ENCODE data around the gene SRR. TPM values are rescaled to one million over a fixed set of nuclear protein-coding genes. Genes with fewer than 3 reads are reported as not detected.

The SRR gene
- total and polyA plus RNA-seq, 8 donors, result 1.2 to 44.0 (median 9.8) TPM

DNA sequence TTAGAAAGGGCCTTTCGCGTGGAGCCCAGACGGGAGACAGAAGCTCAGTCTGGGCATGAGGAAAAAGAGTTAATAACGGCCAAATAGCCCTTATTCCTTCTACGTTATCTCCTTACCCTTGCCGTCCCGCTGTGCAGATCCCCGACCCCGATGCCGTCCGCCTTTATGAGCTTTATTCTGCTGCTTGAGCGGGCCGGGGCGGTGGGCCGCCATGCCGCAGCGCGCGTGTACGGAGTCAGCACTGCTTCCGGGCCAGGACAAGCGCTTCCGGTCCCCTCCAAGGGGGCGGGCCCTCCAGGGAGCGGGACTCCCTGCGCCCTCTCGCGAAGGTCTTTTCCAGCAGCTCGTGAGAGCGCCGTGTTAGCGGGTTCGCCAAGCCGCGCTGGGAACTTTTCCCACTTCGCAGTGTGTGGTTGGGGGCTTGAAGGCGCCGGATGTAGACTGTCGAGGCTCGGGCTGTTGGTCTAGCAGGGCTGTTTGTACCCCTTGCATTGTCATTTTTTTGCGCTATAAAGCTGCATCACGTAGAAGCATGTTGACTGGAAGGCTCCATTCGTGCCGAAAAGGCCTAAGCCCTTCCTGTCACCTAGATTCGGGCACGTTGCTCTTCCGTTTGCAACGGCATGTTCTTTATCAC lies 32.6 kb downstream of the SRR start, which contains the start of gene TSR1:
Gene TSR1 (minus strand): TSS at position 243 of the 637 bp plus-strand sequence. CDS start 30 bp downstream, at position 213.
- H3K4me3 ChIP-seq, result peak within 1 kb of the TSS; percentile 82 to 99 (median 95)
- intact Hi-C loops (cut with DNase I; ENCODE audit: low total_unique reads), result no loop called here
- H3K27ac ChIP-seq, result peak within 1 kb of the TSS; percentile 90 to 96 (median 95)
- no peaks in the 10 kb centered on the region for H3K27me3 ChIP-seq
- H3K36me3 ChIP-seq, result peaks cover 29 to 48% (median 42%) of the 10 kb centered on the region in 4 donors
- DNase-seq, result peak; percentile 92 to 98
- no peaks in the 10 kb centered on the region for H3K9me3 ChIP-seq
- H3K4me1 ChIP-seq, result peaks cover 10 to 40% (median 36%) of the 10 kb centered on the region in 4 donors
- TF ChIP-seq EP300 (IDR thresholded peaks at IDR 0.05) (no peak), POLR2A (IDR thresholded peaks at IDR 0.05) (peak in 2 of 4 donors; percentile 56 to 67), POLR2AphosphoS5 (IDR thresholded peaks at IDR 0.05) (peak; percentile 76 to 94 (median 88))
- TF ChIP-seq, protein P1, sequence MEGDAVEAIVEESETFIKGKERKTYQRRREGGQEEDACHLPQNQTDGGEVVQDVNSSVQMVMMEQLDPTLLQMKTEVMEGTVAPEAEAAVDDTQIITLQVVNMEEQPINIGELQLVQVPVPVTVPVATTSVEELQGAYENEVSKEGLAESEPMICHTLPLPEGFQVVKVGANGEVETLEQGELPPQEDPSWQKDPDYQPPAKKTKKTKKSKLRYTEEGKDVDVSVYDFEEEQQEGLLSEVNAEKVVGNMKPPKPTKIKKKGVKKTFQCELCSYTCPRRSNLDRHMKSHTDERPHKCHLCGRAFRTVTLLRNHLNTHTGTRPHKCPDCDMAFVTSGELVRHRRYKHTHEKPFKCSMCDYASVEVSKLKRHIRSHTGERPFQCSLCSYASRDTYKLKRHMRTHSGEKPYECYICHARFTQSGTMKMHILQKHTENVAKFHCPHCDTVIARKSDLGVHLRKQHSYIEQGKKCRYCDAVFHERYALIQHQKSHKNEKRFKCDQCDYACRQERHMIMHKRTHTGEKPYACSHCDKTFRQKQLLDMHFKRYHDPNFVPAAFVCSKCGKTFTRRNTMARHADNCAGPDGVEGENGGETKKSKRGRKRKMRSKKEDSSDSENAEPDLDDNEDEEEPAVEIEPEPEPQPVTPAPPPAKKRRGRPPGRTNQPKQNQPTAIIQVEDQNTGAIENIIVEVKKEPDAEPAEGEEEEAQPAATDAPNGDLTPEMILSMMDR (IDR thresholded peaks at IDR 0.05), result peak in 2 of 7 experiments; percentile 8 to 9
- WGBS, 5 donors, result 0 to 1% (median 0%) methylated on average over 25 to 48 of the region's 48 CpGs

DNA sequence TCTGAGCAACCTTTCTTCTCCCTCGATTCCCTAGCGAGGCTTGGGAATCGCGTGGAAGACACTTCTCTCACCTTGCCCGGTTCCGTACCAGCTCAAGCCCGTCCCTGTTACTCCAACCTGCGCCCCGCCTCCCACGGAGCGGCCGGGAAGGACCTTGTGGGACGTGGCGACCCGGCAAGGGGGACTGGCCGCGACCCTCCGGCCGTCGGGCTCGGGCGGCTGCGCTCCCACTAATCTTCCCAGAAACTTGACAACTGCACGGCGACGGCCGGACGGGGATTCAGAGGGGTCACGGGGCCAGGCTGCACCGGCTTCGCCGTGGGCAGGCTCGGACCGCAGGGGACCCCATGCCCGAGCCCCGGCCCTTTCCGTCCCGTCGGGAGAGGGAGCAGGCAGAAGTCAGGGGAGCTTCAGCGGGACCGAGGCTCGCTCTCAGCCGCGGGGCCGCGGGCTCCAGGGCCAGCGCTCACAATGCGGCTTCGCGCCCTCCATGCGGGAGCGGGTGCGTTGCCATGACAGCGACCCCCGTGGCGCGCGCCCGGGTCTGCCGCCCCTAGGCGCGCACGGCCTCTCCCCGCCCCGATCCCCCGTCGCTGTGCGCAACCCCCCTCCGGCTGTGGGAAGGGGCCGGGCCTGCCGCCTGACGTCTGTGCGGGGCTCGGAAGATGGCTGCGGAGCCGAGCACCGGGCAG lies 33.2 kb downstream of the SRR start, which contains the start of gene SGSM2:
Gene SGSM2 (plus strand): TSS at position 650 of the 692 bp plus-strand sequence. CDS start 188 bp downstream, outside the sequence.
- H3K4me1 ChIP-seq, result peaks cover 10 to 40% (median 36%) of the 10 kb centered on the region in 4 donors
- TF ChIP-seq POLR2AphosphoS5 (IDR thresholded peaks at IDR 0.05), result peak in 1 of 3 donors; percentile 14
- TF ChIP-seq, protein P1 (IDR thresholded peaks at IDR 0.05), result no peak
- no peaks in the 10 kb centered on the region for H3K9me3 ChIP-seq
- H3K27me3 ChIP-seq, result no peaks in the 10 kb centered on the region
- intact Hi-C loops (cut with DNase I; ENCODE audit: low total_unique reads), result no loop called here
- 0 to 1% (median 1%) methylated on average over 39 to 77 of the region's 77 CpGs for WGBS, 5 donors
- peak within 1 kb of the TSS; percentile 90 to 96 (median 95) for H3K27ac ChIP-seq
- peak; percentile 65 to 92 for DNase-seq
- peaks cover 24 to 48% (median 42%) of the 10 kb centered on the region in 4 donors for H3K36me3 ChIP-seq
- peak within 1 kb of the TSS; percentile 82 to 99 (median 95) for H3K4me3 ChIP-seq

DNA sequence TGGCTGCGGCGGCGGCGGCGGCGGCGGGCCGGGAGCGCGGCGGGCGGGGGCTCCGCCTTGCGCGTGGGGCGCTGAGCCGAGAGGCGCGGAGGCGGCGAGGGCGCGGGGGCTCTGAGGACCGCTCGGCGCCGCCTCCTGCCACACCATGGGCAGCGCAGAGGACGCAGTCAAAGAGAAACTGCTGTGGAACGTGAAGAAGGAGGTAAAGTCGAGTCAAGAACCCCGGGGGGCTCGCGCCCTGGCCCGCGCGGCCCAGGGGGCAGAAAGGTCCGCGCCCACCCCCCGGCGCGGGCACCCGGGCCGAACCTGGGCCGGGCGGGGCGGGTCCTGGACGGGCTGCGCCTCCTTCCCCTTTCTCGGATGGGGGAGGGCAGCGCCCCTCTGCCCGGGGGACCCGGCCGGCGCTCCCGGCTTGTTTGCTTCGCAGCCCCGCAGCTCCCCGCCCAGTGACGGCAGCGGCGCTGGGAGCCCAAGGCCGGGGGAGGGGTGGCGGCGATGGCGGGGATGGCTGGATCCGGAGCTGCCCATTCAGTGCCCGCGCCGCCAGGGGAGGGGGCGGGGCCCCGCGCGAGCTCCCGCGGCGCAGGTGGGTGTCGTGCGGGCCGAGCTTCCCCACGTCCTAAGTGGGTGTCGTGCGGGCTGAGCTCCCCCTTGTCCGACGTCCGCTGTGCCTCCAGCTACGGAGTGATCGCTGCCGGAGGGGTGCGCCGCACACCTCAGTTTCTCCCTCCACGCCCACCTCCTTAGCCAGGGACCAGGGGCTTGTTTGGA lies 34.0 kb downstream of the SRR start:
- 1 to 2% (median 1%) methylated on average over 20 to 91 of the region's 92 CpGs for WGBS, 5 donors
- H3K27me3 ChIP-seq, result no peaks in the 10 kb centered on the region
- peaks cover 10 to 40% (median 36%) of the 10 kb centered on the region in 4 donors for H3K4me1 ChIP-seq
- no peak for TF ChIP-seq EP300 (IDR thresholded peaks at IDR 0.05)
- TF ChIP-seq, protein P1 (IDR thresholded peaks at IDR 0.05), result peak in 1 of 7 experiments; percentile 6
- TF ChIP-seq POLR2A (IDR thresholded peaks at IDR 0.05), result no peak
- TF ChIP-seq POLR2AphosphoS5 (IDR thresholded peaks at IDR 0.05), result peak; percentile 14 to 75 (median 74)
- intact Hi-C loops (cut with DNase I; ENCODE audit: low total_unique reads), result no loop called here
- peak overlapping the region; percentile 82 to 99 (median 95) for H3K4me3 ChIP-seq
- peak overlapping the region; percentile 90 to 96 (median 95) for H3K27ac ChIP-seq
- H3K9me3 ChIP-seq, result no peaks in the 10 kb centered on the region
- peak; percentile 79 to 91 for DNase-seq
- peaks cover 24 to 47% (median 39%) of the 10 kb centered on the region in 4 donors for H3K36me3 ChIP-seq

GRCh38 chr17:2338315-2338657 lies 34.5 kb downstream of the SRR start:
- WGBS, 5 donors, result 7 to 16% (median 11%) methylated on average over 5 of the region's 5 CpGs
- intact Hi-C loops (cut with DNase I; ENCODE audit: low total_unique reads), result no loop called here
- H3K4me3 ChIP-seq, result peak overlapping the region; percentile 82 to 99 (median 95)

More at GRCh38 chr17:2338315-2338657, 34.5 kb downstream of the SRR start:
- H3K36me3 ChIP-seq, result peaks cover 19 to 47% (median 37%) of the 10 kb centered on the region in 4 donors
- peaks cover 10 to 40% (median 36%) of the 10 kb centered on the region in 4 donors for H3K4me1 ChIP-seq
- H3K27ac ChIP-seq, result peak overlapping the region; percentile 90 to 96 (median 95)
- no peaks in the 10 kb centered on the region for H3K9me3 ChIP-seq
- no peak for TF ChIP-seq POLR2AphosphoS5 (IDR thresholded peaks at IDR 0.05)
- TF ChIP-seq POLR2A (IDR thresholded peaks at IDR 0.05), result no peak
- TF ChIP-seq EP300 (IDR thresholded peaks at IDR 0.05), result no peak
- TF ChIP-seq, protein P1 (IDR thresholded peaks at IDR 0.05), result no peak
- peak in 1 of 2 donors; percentile 56 for DNase-seq
- H3K27me3 ChIP-seq, result no peaks in the 10 kb centered on the region

Measured in stomach (tissue), 9 donors.